ENCODE data around the gene C4orf33.
"Not testable (repeated sequence)": the region's sequence is repeated elsewhere in the genome, so short reads cannot be mapped to it uniquely, and the experiment has no call there.

Gene C4orf33

DNA sequence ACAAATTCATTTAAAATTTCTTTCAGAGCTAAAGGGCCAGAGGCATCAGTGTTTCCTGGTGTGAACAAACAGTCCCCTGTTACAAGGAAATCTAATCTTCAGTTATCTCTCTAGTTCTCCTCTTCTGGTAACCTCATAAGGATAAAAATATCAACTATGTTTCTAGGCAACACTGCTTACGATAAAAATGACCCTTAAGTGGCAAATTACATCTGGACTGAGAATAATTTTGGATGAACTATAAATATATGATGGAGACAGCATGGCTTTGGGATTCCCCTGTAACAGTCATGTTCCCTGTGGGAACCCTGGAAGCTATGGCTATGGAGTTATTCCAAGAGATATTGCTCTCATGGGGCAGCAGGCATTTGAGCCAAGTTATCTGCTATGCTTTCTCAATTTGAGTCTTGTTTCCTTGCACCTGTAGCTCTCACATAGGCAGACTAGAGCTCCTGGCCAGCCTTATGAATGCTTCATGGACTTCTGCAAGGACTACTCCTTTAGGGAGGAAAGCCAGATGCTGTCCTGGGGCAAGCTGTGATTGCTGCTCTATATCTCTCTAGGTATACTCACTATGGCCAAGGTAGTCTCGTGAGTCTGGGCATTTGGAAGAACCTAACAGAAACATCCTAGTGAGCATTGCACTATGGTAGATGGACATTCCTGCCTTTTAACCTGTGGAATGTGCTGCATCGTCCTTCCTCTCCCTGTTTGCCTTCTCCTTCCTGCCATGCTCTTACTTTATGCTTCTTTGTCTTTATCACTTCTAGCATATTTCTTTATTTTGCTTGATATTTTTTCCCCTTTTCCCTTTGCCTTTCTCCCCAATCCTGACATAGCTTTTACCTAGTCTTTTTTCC, 14.2 kb downstream of the C4orf33 start:
- H3K27ac ChIP-seq, result no peak overlapping the region
- TF ChIP-seq, protein P1, sequence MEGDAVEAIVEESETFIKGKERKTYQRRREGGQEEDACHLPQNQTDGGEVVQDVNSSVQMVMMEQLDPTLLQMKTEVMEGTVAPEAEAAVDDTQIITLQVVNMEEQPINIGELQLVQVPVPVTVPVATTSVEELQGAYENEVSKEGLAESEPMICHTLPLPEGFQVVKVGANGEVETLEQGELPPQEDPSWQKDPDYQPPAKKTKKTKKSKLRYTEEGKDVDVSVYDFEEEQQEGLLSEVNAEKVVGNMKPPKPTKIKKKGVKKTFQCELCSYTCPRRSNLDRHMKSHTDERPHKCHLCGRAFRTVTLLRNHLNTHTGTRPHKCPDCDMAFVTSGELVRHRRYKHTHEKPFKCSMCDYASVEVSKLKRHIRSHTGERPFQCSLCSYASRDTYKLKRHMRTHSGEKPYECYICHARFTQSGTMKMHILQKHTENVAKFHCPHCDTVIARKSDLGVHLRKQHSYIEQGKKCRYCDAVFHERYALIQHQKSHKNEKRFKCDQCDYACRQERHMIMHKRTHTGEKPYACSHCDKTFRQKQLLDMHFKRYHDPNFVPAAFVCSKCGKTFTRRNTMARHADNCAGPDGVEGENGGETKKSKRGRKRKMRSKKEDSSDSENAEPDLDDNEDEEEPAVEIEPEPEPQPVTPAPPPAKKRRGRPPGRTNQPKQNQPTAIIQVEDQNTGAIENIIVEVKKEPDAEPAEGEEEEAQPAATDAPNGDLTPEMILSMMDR (IDR thresholded peaks at IDR 0.05), result no peak
- no peak for TF ChIP-seq ZFX (IDR thresholded peaks at IDR 0.05; ENCODE audit: borderline replicate concordance)

DNA sequence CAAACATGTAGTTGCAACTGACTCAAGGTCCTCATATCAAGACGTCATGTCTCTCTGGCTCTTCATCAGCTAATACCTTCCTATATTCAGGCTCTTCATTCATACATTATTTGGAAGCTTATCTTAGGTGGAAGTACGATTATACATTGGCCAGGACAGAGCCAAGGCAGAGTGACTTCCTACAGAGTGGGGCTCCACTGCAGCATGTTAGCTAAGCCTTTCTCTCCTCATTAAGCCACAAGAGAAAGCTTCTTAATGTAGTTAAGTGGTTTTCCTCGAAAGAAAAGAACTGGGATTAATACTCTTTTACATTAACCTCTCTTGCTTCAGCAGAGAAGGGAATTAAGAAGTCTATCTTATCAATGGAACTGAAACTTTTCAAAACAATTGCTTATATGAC, 15.0 kb downstream of the C4orf33 start:
- H3K27ac ChIP-seq, result no peak overlapping the region
- no peak for TF ChIP-seq ZFX (IDR thresholded peaks at IDR 0.05; ENCODE audit: borderline replicate concordance)
- TF ChIP-seq, protein P1 (IDR thresholded peaks at IDR 0.05), result no peak

DNA sequence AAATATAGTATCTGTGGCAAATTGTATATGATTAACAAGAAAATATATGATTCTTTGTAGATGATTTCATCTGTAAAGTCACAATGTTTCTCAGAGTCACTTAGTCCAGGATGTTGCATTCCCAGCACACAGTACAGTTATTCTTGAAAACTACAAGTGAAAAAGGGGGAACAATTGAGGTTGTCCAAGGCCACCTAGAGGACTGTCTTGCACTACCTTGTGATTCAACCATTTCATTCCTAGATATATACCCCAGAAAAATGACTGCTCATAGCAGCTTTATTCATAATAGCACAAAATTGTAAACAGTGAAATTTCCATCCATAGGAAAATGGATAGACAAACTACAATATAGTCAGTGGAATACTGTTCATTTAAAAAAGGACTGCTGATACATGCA, 16.0 kb downstream of the C4orf33 start:
- no peak overlapping the region for H3K27ac ChIP-seq
- TF ChIP-seq, protein P1 (IDR thresholded peaks at IDR 0.05), result no peak
- no peak for TF ChIP-seq ZFX (IDR thresholded peaks at IDR 0.05; ENCODE audit: borderline replicate concordance)

DNA sequence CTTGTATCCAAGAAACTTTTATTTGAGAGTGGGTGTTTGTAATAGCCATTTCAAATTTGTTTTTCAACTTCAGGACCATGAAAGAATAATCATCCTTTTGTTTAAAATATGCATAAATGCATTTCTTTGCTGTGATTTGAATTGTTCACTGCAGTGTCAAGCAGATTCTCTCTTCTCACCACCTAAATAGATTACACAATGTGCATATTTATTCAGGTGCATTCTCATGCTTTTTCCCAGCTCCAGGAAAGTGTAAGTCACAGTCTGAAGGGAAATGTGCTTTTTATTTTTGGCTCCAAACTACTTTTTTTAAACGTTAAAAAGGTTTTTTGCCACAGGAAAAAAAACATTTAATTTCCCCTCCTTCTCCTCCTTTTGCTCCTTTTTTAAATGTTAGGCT, 17.5 kb downstream of the C4orf33 start:
- H3K27ac ChIP-seq, result no peak overlapping the region
- no peak for TF ChIP-seq ZFX (IDR thresholded peaks at IDR 0.05; ENCODE audit: borderline replicate concordance)
- TF ChIP-seq, protein P1 (IDR thresholded peaks at IDR 0.05), result no peak

DNA sequence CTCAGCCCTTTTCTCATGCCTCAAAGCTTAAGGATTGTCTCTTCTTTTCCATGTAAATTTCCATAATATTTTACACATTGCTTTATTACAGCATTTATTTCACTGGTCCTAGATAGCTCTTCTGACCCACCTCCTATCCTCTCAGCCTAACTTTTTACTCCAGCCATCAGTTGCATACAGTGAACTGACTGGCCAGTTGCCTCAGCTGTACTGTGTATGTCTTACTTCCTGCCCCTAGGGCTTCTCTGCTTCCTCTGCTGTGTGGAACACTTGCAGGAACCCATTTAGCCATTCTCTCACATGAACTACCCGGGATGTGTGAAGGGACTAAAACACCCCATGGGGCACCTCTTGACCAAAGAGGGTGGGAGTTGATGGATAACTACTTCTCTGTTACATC, 18.0 kb downstream of the C4orf33 start:
- H3K27ac ChIP-seq, result no peak overlapping the region
- no peak for TF ChIP-seq ZFX (IDR thresholded peaks at IDR 0.05; ENCODE audit: borderline replicate concordance)
- TF ChIP-seq, protein P1 (IDR thresholded peaks at IDR 0.05), result no peak

DNA sequence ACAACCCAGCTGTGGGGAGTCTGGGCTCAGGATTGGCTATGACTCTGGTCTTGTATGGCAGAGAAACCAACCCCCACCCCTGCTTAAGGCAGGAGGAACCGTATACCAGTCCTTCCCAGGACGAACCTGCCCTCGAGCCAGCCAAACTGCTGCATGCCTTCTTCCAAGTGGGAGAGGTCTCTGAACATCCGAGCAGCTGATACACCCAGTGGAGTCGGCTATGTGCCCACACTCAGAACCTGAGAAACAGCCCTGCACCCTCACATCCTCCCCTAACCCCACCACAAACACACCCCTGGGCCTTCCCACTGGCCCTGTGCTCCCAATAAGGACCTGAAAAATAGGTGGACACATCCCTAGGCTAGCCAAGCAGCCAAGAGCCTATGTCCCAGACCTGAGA, 21.8 kb downstream of the C4orf33 start:
- H3K27ac ChIP-seq, result no peak overlapping the region
- no peak for TF ChIP-seq ZFX (IDR thresholded peaks at IDR 0.05; ENCODE audit: borderline replicate concordance)
- TF ChIP-seq, protein P1 (IDR thresholded peaks at IDR 0.05), result no peak

DNA sequence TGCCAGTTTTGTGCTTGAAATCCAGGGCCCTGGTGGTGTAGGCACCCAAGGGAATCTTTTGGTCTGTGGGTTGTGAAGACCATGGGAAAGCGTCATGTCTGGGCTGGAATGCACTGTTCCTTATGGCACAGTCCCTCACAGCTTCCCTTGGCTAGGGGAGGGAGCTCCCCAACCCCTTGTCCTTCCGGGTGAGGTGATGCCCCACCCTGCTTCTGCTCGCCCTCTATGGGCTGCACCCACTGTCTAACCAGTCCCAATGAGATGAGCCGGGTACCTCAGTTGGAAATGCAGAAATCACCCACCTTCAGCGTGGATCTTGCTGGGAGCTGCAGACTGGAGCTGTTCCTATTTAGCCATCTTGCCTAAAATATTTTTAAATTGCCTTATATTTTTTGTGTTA, 30.7 kb downstream of the C4orf33 start:
- not testable (repeated sequence) for H3K27ac ChIP-seq

Data from 22Rv1 (cell line).